Hippocampal formation (tissue), 2 donors: ENCODE data around the gene METTL14.
A peak's percentile ranks its signal among the peaks of the same experiment; 100 is the strongest.
"Not testable (repeated sequence)": the region's sequence is repeated elsewhere in the genome, so short reads cannot be mapped to it uniquely, and the experiment has no call there.

Experiments
- DNase-seq, 2 donors: peaks; one replicate each; lab custom pipeline; 2025; lab: John Stamatoyannopoulos, UW

Gene METTL14

DNA sequence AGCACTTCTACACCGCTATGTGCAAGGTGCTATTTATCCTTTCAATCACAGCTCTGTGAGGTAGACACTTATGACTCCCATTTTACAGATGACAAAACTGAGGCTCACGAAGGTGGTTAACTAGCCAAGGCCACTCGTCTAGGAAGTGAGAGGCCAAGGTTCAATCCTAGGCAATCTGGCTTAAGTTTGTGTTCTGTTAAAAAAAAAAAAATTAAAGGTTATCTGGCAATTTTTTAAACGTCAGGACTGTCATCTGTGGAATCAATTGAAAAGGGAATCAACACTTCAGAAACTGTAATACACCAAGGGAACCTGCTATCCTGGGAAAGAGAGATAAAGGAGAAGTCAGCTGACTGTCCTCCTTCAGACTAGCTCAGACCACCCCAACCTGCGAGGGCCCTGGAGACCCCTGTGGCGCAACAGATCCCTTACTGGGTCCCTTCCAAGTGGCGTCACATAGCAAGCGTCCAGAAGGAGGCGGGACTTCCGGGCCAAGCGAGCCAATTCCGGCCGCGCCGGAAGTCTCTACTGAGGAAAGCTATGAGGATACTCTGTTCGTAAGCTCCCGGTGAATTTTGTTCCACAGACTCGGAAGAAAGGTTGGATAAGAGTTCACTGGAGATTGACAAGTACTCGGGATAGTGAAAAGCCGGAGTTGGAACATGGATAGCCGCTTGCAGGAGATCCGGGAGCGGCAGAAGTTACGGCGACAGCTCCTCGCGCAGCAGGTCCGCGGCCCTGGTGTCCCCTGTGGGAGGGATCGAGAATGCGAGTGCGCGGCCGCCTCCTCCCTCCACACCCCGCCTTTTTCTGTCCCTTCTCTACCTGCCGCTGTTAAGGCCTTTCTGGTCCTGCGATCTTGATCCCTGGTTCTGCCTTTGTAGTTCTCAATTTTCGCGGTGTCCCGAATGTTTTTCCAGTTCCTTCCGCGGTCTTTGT lies at the start of gene METTL14:
METTL14 (plus strand) TSS at position 520 of the 939 bp plus-strand sequence; CDS start at position 663, 143 bp downstream.
- peak; percentile 85 to 87 for DNase-seq

DNA sequence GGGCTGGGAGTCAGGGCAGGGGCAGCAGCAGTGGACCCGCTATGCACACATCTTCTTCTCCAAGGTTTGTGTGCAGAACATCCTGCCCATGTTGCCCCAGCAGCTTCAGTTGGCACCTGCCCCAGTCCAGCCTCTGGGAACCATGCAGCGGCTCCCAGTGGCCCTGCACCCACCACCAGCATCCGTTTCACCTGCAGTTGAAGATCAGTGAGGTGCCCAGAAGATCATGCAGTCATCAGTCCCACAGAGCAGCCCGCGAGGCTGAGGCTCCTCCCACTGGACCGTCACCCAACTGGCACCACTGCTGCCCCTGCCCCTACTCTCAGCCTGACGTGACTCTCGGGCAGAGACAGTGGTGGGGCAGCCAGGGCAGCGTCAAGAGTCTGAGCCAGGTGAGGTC lies 49.1 kb upstream of the METTL14 start:
- DNase-seq = not testable (repeated sequence)

DNA sequence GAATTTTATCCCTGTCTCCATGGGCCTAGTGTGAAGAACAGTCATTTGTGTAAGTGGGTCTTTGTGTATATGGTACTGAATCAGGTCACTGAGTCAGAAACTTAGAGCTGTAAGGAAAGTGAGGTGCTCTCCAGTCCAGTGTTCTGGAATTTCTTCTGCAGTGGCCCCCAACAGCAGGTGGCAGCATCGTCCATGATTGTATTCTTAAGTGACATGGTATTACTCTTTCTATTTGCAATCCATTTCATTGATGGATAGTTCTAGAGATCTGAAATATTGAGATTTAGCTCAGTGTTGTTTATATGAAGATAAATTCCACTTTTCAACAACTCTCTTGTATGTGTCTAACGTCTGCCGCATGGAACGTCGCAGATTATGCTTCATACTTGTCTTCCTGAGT lies 20.5 kb upstream of the METTL14 start:
- DNase-seq = not testable (repeated sequence)

DNA sequence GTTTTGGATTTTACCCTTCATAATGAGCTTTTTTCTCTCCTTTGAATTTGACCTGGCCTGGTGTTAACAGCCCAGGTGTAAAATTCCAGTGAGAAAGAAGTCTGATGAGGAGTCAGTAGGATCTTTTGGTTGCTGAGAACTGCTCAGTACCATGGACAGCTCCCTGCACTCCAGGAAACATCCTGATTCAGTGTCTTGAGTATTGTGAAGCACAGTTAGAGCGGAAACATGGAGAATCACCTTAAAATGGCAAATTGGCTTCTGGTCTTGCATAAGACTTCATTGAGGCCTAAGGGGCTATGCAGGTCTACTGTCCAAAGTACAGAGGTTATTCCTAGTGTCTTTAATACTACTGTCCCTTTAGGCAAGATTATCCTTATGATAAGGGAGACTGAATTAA lies 16.0 kb upstream of the METTL14 start:
- DNase-seq = peak in 1 of 2 donors; percentile 21

DNA sequence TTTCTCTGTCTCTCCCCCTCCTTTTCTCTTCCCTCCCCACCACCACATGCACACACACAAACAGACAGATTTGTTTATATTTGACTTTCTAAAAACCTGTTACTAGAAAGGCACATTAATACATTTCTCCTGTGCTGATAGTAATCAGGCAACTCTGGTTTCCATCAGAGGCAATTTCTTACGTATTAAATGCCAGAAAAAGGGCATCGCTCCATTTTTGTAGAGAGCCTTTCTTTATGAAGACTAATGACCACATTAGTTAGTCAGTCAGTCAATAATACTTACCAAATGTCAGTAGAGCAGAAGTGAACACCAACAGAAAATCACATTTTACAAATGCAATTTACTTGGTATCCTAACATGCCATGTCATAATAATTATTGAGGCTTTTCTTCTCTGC lies 14.2 kb upstream of the METTL14 start:
- not testable (repeated sequence) for DNase-seq

DNA sequence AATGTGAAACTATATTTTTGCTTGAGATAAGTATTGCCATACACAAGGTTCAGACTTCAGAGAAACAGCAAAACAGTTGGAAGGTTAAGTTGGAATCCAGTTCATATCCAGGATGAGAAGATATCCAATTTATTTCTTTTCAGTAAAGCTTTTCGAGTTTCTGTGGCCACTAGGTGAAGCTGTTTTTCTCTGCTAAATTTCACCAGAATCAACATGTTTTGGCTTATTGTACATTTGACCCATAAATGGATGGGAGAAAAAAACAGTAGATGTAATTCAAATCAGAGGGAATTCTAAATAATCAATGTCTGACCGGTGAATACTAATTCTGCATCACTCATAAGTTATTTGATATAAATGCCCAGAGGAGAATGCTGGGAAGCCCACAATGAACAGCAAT lies 9.1 kb upstream of the METTL14 start:
- DNase-seq = no peak

DNA sequence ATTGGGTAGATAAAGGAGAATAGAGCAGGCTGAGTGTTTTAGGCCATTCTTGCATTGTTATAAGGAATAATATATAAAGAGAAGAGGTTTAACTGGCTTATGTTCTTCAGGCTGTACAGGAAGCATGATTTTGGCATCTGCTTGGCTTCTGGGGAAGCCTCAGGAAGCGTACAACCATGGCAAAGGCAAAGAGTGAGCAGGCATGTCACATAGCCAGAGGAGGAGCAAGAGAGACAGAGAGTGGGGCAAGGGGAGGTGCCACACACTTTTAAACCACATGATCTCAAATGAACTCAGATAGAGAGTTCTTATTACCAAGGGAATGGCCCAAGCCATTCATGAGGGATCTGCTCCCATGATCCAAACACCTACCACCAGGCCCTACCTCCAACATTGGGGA lies 4.4 kb upstream of the METTL14 start:
- DNase-seq = no peak

DNA sequence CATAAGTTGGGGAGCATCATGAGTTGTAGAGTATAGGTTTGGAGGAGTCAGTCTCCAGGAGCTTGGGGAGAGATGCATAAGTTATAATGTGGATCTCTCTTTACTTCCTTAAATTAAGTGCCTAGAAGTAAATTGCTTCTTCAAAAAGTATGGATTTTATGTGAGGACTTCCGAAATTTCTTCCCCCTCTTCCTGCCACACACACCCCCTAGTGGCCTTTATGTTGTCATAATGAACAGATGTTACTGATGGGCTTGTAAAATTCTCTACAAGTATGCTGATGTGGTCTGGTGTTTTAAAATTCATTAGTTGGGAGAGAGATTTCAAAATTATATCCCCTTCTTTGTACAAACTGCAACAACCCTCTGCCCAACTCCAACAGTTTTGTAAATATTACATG lies 2.3 kb upstream of the METTL14 start:
- no peak for DNase-seq

DNA sequence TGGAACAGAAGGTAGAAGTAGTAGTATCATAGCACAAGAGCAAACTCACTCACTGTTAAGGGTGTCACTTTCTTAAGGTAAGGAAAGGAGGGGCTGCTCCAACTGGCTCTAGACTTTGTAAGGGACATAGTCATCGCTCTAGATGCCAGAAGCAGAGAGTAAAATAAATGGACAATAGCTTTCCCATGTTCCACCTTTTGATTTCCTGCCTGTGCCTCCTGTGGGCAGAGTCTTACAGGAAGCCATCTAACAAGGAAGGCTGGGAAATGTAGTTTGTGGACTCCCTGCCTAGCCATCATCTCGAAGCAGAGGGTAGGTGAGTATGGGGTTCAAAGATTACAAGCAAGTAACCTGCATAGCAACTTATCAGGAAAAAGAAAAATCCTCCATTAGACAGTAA lies 1.7 kb upstream of the METTL14 start:
- no peak for DNase-seq

DNA sequence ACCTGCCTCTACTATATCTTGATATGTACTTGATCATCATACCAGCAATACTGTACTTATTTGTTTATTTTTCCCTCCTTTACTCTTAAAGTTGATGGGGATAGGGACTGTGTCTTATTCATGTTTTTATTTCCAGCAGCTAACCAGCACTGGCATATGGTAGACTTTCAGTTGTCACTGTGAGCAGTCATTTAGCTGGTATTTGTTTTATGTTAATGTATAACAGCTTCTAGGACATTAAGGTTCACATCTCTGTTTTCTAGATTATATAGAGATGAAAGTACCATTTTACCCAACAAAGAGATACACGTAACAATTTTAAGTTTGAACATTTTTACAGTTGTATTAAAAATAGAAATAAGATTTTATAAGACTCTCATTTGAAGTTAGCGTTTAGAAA lies 17.9 kb downstream of the METTL14 start:
- no peak for DNase-seq

DNA sequence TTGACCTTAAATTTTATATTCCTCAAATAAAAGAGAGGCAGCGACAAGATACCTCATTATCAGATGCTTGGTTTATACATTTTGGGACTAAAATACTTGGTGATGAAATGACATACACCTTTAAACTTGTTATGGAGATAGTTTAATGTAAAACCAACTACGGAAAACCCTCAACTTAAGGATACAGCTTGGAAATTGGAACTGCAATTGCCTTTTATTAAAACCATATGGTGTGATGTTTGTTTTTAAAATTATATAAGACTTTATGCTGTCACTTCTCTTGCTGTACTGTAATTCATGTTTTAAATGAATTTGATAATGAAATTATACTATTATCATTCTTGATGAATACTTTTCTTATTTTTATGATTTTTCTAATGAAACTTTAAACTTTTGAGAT lies 25.9 kb downstream of the METTL14 start:
- DNase-seq = no peak

DNA sequence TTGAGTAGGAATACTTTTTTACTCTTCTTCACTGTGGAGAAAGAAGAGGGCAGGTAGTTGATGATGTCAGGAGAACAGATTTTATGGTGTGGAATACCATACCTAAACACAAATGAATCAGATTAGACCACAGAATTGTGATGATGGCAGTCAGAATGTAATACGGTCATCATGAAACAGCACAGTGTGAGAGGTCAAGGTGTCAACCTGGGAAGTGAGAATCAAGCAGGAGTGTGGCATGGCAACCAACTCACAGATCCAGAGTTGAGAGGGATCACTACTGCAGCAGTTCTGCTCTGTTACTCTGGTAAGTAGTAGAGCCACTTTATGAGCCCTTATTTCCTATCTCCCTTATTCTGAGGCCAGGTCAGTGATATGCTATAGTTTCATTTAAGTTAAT lies 27.7 kb downstream of the METTL14 start:
- no peak for DNase-seq

DNA sequence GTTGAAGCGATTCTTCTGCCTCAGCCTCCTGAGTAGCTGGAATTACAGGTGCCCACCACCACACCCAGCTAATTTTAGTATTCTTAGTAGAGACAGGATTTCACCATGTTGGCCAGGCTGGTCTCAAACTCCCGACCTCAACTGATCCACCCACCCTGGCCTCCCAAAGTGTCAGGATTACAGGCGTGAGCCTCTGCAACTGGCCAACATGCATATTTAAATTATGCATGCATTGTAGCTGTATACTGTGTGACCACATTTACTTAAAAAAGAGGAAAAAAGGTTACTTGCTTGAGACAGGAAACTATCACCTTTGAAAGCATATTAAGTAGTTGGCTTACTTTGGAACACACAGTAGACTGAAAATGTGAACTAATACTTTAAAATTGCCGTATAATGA lies 29.5 kb downstream of the METTL14 start:
- no peak for DNase-seq

DNA sequence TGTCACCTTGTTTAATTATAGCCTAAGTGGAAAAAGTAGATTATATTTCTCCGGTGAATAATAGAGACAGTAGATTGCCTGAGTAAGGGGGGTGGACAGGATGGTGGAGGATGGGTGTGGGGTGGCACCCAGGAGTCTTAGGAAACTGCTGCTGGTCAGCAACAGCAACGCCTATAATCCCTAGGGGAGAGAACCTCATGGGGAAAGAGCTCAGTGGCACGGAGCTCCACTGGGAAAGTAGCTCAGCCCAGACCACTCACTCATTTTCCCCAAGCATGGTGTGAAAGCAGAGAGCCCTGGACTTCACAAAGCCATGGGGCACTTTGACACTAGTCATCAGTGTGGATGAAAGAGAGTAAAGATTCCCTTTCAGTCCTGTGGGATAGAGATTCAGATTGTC lies 31.1 kb downstream of the METTL14 start:
- no peak for DNase-seq

DNA sequence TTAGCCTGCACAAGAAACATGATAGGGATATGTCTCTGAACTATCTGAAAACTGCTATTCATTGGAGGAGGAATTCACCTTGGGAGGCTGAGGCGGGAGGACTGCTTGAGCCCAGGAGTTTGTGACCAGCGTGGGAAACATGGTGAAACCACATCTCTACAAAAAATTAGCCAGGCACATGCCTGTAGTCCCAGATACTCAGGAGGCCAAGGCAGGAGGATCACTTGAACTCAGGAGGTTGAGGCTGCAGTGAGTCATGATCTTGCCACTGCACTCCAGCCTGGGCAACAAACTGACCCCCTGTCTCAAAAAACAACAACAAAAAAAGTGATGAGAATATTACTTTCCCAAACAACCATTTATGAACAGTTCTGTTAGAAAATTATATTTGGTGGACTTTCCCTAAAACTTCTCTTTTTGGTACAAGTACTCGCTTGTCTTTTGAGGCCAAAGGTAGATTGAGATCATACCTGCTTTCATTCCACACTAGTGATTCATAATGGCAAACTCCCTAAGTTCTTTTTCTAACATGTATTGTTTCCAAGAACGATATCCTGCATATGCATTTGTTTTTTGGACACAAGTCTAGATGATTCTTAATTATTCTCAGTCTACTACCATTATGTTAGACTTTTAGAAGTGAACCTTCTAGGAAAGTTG lies 33.4 kb downstream of the METTL14 start:
- no peak for DNase-seq

DNA sequence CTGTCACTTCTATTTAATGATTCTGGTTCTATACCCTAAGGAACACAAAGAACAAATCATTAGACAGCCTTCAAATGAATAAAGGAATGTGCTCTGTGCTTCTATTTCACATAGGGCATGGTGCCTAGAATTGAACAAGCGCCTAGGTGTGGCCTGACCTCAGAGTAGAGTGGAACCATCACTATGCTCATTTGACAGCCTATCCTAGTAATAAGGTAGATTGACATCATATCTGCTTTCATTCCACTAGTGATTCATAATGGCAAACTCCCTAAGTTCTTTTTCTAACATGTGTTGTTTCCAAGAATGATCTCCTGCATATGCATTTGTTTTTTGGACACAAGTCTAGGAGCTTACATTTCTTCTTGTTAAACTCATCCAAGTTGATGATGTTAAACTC lies 36.6 kb downstream of the METTL14 start:
- DNase-seq = no peak

DNA sequence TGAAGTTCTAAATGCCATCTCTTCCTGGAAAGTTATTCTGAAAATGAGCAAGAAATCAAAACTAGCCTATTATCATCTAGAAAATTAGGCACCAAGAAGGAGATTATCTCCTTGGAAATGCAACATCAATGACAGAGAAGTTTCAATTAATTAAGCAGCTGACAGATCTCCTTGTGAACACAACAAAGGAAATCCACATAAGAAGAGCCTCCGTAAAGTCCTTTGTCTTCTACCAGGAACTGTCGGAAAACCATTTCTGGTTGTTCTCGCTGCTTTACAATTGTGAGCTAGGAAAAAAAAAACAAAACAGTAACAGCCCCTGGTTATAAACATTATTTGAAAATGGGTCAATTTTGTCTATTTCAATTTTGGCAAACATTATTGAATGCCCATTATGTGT lies 38.2 kb downstream of the METTL14 start:
- no peak for DNase-seq

DNA sequence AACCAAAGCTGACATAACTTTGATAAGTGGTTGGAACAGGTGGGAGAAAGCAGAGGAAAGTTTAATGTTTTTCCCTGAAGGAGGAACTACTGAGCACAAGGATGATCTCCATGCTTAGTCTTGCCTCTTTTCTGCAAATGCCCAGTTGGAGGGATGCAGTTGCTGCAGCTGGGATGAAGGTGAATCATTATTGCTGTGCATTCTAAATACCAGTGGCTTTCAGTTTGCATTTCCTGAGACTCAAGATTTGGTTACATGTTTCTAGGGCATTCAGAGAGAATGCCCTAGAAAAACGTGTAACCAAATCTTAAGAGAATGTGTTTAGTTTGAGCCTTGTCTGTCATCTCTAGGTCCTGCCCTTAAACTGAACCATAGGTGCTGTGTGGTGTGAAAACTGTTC lies 42.2 kb downstream of the METTL14 start:
- DNase-seq = no peak

DNA sequence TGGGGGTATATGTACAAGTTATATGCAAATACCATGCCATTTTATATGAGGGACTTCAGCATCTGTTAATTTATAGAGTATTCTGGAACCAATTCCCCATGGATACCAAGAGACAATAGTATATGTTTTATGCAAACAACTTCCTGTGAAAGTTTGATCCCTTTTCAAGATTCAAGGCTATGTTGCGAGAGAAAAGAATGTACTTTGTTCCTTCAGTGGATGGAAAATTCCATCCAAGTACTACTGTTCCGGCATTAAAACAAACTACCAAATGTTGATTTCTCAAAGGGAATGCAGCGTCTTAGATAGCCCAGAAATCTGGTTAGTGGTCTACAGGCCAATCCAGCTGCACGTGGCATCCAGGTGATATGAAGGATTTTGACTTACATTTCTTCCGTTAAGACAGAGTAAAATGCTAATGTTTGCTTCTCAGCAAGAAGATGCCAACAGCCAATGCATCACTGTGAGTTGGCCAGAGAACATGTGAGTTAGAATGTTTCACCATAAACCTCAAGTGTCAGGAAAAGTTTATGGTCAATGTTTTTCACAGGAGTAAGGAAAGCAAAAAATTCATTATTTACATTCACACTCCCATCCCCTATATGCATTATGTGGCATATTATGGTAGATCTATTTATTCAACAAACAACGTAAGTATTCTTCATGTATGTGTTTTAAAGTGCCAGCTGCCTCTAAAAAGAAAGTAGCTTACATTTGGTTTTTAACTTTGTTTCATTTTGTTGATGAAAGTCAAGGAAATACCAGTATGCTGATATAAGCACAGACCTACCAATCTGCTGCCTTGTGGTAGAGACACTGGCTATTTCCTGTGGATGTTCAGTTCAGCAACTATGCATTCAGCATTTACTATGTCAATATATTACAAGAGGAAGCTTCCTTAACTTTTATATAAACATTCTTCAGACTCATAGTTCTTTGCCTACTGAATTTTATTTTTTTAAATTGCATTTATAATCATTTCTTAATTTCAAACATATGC lies 44.4 kb downstream of the METTL14 start:
- no peak for DNase-seq

DNA sequence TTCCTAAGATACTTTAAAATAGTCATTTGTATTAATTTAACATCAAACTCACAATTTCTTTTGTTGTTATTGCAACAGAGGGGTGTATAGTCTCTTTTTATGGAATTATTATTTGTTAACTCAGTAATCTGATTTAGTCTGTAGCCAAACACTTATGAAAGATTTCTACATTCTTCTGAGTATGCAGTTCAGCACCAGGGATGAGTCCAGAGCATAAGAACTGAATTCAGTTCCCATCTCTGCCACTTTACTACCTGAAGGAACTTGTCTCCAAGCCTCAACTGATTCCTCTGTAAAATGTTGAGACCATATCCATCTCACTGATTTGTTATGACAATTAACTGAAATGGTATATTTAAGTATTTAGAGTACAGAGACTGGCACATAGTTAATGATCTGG lies 45.5 kb downstream of the METTL14 start:
- no peak for DNase-seq

DNA sequence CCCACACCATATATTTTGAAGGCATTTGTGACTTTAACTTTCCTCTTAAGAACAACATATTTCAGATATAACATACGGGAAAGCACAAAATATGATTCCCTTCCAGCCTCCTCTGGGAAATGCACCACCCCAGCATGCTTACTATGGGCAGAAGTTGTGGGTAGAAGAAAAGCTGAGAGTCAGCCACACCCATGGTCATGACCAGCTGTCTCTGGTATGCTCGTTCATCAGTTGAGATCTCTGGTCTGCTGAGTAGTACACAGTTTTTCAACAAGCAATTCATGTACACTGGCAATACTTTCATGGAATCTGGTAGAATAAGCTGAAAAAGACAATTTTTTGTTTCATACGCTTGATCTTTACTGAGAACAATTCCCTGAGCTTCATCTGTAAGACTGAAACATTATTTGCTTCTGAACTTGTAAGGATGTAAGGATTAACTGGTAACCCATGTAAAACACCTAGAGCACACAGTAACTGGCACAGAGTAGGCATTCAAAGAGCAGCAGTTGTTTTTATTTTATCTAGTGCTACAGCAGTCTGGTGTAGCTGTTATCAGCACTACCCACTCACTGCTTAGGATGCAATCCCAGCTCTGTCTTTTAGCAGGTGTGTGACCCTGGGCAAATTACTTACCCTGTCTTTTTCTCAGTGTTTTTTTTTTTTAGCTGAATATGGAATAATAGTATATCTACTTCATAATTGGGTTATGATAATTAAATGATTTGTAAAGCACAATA lies 47.6 kb downstream of the METTL14 start:
- DNase-seq = no peak
